ENCODE measurements around the gene USP21. TPM values are rescaled to one million over a fixed set of nuclear protein-coding genes. Genes with fewer than 3 reads are reported as not detected.

USP21 gene
- total and polyA plus RNA-seq, 2 of the 13 experiments (the other 11 are each of a cell fraction or from before 2014, with no cell fraction given) = 10.1 to 33.1 TPM

DNA sequence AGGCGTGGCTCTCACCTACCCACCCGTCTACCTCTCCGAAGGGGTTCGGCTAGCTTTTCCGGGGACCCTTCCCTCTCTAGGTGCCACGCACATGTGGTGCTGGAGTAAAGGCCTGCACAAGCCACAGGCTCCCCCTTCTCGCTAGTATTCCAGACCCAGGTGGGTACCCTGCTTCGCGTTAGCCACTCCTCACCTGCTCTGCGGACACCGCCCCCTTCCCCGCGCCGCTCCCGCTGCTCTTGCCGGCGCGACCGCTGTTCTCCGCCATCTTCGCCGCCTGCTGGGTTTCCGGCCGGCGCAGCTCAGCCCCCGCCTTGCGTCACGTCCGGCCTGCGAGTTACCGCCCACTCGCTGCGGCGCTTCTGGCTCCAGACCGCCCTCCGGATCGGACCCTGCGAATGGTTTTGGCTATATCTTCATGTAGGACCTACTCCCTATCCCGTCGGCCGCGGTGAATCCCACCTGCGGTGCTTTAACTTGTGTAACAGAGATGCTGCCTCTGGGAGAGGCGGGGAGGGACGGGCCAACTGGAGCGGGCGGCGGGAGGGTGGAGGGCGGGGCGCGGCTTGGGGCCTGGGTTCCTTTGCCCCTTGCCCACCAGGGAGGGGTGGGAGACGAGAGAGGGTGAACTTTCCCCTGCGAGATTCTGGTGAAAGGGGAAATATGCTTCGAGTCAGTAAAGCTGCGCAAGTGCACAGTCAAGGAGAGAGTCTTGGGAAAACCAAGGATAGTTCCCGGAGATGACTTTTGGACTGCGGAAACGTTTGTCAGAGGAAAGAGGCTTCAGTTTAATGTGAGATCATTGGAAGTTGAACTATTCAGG lies 41.3 kb upstream of the USP21 start, which contains the start of the genes NIT1 and PFDN2 (continued):
- TF ChIP-seq, protein P1, sequence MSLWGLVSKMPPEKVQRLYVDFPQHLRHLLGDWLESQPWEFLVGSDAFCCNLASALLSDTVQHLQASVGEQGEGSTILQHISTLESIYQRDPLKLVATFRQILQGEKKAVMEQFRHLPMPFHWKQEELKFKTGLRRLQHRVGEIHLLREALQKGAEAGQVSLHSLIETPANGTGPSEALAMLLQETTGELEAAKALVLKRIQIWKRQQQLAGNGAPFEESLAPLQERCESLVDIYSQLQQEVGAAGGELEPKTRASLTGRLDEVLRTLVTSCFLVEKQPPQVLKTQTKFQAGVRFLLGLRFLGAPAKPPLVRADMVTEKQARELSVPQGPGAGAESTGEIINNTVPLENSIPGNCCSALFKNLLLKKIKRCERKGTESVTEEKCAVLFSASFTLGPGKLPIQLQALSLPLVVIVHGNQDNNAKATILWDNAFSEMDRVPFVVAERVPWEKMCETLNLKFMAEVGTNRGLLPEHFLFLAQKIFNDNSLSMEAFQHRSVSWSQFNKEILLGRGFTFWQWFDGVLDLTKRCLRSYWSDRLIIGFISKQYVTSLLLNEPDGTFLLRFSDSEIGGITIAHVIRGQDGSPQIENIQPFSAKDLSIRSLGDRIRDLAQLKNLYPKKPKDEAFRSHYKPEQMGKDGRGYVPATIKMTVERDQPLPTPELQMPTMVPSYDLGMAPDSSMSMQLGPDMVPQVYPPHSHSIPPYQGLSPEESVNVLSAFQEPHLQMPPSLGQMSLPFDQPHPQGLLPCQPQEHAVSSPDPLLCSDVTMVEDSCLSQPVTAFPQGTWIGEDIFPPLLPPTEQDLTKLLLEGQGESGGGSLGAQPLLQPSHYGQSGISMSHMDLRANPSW (CRISPR knock-in tag; IDR thresholded peaks at IDR 0.05; ENCODE audit: borderline replicate concordance) = no peak
- TF ChIP-seq ZFP37 (CRISPR knock-in tag; IDR thresholded peaks at IDR 0.05; ENCODE audit: borderline replicate concordance) (no peak), SRSF1 (optimal IDR thresholded peaks at IDR 0.05; ENCODE audit: low read depth, low read length) (peak; percentile 80), SATB2 (CRISPR knock-in tag; IDR thresholded peaks at IDR 0.05) (0 out of 2 replicates have a peak, but pooled peaks have one; percentile 2), KDM5A (IDR thresholded peaks at IDR 0.05; ENCODE audit: borderline replicate concordance, low read length) (peak; percentile 86), CBX1 (IDR thresholded peaks at IDR 0.05; ENCODE audit: low read depth) (peak; percentile 66), NFYC (CRISPR knock-in tag; IDR thresholded peaks at IDR 0.05) (0 out of 2 replicates have a peak, but pooled peaks have one; percentile 26), FOSL1 (CRISPR knock-in tag; IDR thresholded peaks at IDR 0.05; ENCODE audit: borderline replicate concordance) (no peak), ZMYM2 (CRISPR knock-in tag; IDR thresholded peaks at IDR 0.05) (no peak), ZNF256 (CRISPR knock-in tag; conservative IDR thresholded peaks at IDR 0.05) (0 out of 2 replicates have a peak, but pooled peaks have one; percentile 73), YY1 (IDR thresholded peaks at IDR 0.05; ENCODE audit: insufficient read depth, insufficient replicate concordance, low read depth, low read length) (peak; percentile 97), SP1 (IDR thresholded peaks at IDR 0.05) (no peak), SP1 (CRISPR knock-in tag; IDR thresholded peaks at IDR 0.05) (peak; percentile 70), KLF9 (CRISPR knock-in tag; IDR thresholded peaks at IDR 0.05; ENCODE audit: low read depth) (peak; percentile 82; the same call in 1 of the 2 replicates)
- TF ChIP-seq, protein P2, sequence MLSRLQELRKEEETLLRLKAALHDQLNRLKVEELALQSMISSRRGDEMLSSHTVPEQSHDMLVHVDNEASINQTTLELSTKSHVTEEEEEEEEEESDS (CRISPR knock-in tag; IDR thresholded peaks at IDR 0.05; ENCODE audit: borderline replicate concordance) = no peak
- TF ChIP-seq, protein P3, sequence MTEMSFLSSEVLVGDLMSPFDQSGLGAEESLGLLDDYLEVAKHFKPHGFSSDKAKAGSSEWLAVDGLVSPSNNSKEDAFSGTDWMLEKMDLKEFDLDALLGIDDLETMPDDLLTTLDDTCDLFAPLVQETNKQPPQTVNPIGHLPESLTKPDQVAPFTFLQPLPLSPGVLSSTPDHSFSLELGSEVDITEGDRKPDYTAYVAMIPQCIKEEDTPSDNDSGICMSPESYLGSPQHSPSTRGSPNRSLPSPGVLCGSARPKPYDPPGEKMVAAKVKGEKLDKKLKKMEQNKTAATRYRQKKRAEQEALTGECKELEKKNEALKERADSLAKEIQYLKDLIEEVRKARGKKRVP (CRISPR knock-in tag; IDR thresholded peaks at IDR 0.05) = peak in 1 of 2 experiments; percentile 73; a peak in 2 of 4 replicates
- TF ChIP-seq, protein P4, sequence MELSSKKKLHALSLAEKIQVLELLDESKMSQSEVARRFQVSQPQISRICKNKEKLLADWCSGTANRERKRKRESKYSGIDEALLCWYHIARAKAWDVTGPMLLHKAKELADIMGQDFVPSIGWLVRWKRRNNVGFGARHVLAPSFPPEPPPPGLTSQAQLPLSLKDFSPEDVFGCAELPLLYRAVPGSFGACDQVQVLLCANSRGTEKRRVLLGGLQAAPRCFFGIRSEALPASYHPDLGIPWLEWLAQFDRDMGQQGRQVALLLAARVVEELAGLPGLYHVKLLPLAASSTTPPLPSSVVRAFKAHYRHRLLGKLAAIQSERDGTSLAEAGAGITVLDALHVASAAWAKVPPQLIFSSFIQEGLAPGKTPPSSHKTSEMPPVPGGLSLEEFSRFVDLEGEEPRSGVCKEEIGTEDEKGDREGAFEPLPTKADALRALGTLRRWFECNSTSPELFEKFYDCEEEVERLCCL (CRISPR knock-in tag; IDR thresholded peaks at IDR 0.05; ENCODE audit: borderline replicate concordance) = no peak; the same call in 1 of the 2 replicates
- TF ChIP-seq, protein P5, sequence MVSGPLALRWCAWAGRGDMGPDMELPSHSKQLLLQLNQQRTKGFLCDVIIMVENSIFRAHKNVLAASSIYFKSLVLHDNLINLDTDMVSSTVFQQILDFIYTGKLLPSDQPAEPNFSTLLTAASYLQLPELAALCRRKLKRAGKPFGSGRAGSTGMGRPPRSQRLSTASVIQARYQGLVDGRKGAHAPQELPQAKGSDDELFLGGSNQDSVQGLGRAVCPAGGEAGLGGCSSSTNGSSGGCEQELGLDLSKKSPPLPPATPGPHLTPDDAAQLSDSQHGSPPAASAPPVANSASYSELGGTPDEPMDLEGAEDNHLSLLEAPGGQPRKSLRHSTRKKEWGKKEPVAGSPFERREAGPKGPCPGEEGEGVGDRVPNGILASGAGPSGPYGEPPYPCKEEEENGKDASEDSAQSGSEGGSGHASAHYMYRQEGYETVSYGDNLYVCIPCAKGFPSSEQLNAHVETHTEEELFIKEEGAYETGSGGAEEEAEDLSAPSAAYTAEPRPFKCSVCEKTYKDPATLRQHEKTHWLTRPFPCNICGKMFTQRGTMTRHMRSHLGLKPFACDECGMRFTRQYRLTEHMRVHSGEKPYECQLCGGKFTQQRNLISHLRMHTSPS (CRISPR knock-in tag; IDR thresholded peaks at IDR 0.05; ENCODE audit: low read depth) = no peak
